NCI-H1436 (cell line): ENCODE measurements around the gene ZNF593.

Experiments
- DNase-seq: peaks from one replicate; lab custom pipeline; 2025; lab: John Stamatoyannopoulos, UW

Gene ZNF593

DNA sequence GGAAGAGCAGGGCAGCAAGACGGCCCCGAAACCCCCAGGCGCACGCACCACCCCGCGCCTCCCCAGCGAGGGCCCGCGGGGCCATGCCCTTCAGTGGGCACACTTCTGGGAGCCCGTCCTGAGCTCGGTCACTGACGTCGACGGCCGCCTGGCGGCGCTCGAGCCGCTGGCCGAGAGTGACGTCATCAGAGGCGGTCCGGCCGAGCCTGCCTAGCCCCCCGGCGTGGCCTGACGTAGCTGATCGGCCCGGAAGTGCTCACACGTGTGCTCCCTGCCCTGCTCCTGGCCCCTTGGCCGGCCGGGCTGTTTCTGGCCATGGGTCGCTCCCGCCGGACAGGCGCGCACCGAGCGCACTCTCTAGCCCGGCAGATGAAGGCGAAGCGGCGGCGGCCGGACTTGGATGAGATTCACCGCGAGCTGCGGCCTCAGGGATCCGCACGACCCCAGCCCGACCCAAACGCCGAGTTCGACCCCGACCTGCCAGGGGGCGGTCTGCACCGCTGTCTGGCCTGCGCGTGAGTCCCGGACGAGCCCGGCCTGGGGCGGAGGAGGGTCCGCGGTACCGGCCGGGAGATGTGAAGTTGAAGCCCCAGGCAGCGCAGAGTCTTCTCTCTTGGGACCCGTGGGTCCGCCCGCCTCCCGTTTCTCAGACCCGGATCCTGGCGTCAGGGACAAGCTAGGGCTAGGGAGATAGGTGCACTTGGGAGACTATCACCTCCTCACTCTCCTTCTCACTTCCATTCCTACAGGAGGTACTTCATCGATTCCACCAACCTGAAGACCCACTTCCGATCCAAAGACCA is at the start of gene ZNF593:
TSS of gene ZNF593 (plus strand) at position 240 of the 803 bp plus-strand sequence. CDS start at position 316, 76 bp downstream.
- DNase-seq, result peak; percentile 84

DNA sequence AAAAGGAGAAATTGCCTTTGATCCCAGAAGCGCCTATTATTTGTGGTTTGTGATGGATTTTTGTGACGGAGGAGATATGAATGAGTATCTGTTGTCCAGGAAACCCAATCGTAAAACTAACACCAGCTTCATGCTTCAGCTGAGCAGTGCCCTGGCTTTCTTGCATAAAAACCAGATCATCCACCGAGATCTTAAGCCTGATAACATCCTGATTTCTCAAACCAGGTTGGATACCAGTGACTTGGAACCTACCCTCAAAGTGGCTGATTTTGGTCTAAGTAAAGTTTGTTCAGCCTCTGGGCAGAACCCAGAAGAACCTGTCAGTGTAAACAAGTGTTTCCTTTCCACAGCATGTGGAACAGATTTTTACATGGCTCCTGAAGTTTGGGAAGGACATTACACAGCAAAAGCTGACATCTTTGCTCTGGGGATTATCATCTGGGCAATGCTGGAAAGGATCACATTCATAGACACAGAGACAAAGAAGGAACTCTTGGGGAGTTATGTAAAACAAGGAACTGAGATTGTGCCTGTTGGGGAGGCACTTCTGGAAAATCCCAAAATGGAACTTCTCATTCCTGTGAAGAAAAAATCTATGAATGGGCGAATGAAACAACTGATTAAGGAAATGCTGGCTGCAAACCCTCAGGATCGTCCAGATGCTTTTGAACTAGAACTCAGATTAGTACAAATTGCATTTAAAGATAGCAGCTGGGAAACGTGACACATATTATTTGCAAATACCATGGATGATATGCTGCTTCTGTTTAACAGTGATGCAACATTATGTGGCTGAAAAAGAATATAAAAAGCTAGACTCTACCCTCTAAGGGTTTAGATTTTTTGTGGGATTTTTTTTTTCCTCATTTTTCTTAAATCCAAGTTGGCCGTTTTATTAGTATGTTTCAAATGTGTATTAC is 47.6 kb upstream of the ZNF593 start:
- no peak for DNase-seq

DNA sequence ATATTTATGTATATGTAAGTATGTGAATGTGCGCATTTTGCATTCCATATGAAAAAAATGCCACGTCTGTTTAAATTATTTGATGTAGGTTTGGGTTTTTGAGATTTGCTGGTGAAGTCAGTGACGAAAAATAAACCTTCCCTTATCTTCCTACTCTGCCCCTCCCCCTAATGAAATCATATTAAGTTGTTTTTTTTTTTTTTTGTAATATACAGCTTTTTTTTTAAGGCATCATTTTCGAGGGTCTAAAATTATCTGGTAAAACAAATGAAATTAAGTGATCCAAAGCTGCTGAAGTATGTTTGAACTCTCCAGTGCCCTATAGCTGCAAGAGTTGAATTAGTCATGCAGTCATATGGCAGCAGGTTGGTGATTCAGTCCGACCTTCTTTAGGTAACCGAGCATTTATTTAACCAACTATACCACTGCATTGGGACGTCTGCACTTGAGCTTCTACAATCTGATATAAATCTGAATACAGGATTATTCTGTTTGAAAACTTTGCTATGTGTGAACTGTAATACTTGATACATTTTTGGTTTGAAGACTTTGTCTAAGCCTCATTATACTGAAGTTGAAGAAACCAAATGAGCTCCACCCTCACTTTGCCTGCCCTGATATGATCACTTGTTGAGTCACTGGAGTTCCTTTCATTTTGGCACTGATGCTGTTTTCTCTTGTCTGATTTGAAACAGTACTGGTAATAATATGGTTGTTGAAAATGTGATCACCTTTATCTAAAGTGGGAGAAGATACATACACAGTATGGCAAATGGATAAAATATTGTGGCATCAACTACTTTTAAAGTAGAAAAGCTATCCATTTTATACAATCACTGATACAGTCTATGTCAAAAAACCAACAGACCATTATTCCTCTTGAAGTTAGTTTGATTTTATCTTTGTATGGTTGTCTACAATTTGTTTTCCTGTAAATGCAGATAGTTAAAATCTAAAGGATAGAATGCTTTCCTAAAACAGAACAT is 46.4 kb upstream of the ZNF593 start:
- DNase-seq, result no peak

DNA sequence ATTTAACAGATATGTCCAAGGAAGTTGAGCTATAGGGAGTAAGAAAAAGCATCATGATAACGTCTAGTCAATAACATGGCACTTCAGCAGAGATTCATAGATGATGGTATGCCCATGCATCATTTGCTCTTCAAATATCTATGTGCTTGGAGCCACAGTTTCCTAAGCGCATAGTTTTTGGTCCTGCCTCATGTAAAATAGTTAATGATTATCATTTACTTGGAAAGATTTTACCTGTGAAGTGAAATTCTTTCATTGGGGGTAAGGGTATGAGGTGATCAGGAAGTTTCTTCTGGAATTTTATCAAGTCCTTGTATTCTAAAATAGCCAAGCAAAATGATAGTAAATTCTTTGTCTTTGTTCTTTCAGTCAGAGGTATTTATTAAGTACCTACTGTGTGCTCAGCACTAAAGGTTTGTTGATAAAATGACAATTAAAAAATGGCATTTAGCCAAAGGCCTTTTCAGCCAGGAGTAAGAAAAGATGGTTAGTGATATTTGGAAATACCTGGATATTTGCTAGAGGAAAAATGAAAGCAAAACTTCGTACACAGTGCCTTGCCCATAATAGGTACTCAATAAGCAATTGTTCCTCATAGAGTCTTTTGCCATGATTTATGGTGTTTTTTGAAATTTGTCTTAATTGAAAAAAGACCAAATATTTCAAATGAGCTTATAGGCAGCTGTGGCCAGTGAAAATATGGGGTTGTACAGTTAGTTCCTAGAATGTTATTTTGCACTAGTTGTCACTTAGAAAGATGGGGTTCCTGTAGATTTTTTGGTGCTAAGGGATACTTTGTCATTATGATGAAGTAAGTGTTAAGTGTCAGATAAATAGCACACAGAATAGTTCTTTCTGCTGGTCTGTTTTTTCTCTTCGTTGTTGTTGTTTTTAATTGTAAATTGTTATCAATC is 45.0 kb upstream of the ZNF593 start:
- no peak for DNase-seq

DNA sequence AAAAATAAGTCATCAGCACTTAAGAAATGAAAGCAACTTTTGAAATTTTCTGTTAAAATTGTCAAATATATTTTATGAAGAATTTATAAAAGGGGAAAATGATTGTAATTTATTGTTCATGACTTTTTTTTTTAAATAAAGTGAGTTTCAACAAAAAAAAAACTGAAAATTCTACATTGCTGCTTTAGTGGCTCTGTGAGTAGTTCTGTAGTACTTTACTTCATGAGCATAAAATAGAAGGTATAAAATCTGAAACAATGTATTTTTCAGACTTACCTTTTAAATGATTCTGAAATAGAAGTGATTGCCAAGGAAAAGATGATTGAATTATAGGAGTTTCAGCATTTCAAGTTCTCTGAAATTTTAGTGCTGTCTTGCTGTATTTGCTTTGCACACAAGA is 44.3 kb upstream of the ZNF593 start:
- no peak for DNase-seq

DNA sequence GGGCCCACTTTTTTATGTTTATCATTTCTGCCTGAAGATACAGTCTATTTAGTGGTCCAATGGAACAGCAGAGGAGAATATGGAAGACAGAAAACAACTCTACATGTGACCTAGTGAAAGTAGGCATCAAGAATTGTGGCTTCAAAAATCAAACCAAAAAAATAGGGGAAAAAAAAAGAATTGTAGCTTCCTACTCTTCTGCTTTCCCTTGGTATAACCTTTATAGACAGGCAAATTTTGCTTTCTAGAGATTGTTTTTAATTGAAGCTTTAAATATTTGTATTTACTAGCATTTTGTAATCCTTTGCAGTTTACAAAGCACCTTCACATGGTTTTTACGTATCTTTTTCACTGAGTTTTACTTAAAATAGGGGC is 43.8 kb upstream of the ZNF593 start:
- DNase-seq, result no peak

DNA sequence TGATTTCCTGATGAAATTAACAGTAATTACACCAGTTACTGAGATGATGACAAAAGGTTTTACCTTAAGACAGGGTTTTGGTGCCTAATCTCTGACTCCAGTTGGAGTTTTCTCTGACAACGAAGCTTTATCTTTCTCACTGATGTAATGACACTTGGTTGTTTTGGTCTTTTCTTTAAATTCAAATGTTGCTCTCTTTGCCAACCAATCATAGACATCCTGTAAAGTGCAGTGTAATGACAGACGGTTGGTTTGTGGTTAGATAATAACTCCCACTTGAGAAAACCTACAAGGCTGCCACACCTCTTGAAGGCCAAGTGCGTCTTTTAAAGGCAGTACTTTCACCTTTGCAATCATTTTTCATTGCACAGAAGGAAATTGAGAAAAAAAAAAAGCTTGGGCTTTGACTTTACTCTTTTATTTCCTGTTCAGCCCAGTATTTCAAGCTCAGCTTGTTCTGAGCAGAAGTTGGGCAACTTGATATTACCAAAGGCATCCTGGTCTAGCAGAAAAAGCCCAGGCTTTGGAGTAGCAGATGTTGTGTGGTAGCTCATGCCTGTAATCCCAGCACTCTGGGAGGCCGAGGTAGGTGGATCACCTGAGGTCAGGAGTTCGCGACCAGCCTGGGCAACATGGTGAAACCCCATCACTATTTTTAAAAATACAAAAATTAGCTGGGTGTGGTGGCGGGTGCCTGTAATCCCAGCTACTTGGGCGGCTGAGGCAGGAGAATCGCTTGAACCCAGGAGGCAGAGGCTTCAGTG is 43.2 kb upstream of the ZNF593 start:
- DNase-seq, result peak; percentile 87

DNA sequence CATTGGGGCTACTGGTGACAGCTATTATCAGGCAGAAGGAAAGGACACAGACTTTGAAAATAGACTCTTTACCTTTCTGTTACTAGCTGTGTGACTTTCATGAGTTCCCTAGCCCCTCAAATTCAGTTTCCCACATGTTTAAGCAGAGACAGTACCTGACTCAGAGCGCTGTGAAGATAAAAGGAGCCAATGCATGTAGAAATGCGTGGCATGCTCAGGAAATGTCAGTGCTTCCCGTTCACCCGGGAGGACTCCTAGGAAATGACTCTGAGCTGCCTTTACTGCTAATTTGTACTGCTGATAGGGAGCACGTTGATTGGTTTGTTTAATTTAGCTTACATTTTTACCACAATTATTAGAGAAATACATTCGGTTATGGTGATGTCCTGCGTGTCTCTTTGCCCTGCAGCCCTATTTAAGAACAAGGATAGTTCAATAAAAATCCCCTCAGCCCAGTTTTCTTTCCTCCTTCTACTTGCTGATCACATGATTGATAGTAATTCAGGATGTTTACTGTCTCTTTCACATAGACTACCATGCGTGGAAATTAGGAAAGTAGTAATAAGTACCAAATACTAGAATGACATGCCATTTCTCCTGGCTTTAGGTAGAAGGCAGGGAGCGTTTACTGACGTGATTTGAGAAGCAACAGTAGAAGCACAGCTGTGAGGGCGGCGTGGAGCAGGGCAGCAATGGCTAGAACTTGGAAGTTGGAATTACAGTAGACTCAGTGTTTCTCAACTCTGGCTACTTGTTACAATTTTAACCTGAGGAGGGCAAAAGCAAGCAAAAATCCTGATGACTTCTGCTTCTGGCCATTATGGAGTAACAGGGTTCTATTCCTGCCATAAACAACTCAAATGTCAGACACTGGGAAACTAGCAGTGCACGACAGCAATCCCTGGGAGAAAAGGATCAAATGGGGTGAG is 42.2 kb upstream of the ZNF593 start:
- DNase-seq, result no peak

DNA sequence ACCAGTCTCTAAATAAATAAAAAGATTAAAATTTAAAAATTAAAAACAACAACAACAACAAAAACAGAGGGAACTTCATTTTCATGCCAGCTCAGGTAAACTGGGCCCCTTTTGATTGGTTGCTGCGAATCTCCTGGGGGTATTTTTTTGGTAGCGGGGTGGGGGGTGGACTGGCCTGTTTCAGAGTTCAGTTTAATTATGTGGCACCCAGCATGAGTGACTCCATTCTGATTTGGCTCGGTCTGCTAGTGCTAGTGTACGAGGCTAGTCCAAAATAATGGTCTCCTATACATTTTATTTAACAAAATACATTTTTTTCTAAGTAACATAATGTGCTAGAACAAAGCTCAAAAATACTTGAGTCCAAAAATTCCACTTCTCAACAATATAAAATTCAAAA is 39.9 kb upstream of the ZNF593 start:
- no peak for DNase-seq

DNA sequence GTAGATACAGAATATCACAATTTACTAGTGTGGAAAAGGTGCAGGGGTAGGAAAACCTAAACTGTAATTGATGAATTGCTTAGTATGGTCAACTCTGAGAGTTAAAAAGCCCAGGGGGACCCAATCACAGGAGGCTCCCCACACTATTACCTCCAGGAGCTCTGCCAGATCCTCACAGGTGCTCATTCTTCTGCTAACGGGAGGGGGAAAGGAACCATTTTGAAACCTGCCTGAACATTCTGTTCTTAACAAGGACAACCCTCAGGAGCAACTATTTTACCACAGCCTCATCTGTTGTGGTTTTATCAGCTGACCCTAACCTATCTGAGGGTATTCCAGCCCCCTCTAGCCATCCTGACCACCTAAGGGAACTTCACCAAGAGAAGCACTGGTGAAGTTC is 39.0 kb upstream of the ZNF593 start:
- no peak for DNase-seq

DNA sequence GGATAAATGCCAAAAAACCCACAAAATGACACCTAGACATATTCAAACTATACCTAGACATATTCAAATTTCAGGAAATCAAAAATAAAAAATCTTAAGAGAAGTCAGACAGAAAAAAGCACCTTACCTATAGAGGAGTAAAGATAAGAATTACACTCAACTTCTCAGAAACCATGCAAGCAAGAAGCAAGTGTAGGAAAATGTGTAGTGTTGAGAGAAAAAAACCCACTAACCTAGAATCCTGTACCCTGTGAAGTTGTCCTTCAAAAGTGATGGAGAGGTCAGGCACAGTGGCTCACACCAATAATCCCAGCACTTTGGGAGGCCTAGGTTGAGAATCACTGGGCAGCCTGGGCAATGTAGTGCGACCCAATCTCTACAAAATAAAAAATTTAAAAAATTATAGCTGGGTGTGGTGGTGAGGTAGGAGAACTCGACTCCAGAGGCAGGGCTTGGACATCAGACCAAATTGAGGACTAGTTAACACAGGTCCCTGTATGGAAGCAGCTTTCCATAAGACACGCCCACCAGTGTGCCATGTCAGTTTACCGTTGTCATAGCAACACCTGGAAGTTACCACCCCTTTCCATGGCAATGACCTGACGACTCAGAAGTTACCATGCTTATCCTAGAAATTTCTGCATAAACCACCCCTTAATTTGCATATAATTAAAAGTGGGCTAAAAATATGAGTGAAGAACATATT is 37.4 kb upstream of the ZNF593 start:
- DNase-seq, result no peak

DNA sequence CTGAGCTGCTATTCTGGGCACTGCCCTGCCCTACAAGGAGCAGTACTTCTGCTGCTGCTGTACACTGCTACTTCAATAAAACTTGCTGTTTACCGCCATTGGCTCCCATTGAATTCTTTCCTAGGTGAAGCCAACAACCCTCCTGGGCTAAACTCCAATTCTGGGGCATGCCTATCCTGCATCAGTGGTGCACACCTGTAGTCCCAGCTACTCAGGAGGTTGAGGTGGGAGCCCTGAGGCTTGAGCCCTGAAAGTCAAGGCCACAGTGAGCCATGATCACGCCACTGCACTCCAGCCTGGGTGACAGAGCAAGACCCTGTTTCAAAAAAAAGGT is 36.9 kb upstream of the ZNF593 start:
- DNase-seq, result no peak

DNA sequence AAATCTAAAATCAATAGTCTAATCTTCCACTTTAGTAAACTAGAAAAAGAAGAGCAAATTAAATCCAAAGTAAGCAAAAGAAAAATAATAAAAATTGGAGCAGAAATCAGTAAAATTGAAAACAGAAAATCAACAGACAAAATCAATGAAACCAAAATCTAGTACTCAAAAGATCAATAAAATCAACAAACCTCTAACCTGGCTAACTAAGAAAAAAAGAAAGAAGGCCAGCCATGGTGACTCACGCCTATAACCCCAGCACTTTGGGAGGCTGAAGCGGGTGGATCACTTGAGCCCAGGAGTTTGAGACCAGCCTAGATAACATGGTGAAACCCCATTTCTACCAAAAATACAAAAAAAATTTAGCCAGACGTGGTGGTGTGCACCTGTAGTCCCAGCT is 35.2 kb upstream of the ZNF593 start:
- DNase-seq, result no peak

DNA sequence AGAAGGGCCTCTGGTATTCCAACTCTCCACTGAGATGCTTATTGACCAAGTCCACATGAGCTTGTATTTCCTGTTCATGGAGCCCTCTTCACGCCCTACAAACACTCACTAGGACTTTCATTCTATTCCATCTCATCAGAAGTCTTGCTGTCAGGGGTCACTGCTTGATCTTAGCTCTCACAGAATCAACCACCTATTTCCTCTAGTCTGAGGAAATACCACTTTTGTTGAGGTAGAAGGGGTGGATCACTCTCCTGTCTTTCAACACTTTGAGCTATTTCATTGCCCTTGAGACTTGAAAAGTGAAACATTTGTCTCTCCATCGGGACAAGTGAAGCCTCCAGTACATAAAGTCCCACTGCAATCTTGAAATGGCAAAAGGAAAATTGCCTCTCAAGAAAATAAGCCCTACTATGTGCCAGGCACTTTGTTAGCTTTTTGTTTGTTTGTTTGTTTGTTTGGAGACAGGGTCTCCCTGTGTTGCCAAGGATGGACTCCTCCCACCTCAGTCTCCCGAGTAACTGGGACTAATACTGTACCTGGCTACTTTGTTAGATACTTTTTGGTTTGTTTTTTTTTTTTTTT is 30.6 kb upstream of the ZNF593 start:
- no peak for DNase-seq

DNA sequence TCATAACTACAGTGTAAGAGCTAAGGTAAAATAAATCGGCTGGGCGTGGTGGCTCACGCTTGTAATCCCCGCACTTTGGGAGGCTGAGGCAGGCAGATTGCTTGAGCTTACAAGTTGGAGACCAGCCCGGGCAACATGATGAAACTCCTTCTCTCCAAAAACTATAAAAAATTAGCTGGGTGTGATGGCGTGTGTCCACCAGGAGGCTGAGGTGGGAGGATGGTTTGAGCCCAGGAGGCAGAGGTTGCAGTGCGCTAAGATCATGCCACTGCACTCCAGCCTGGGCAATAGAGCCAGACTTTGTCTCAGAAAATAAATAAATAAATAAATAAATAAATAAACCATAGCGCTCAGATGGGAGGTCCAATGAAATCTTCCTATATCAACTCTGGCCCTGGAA is 27.5 kb upstream of the ZNF593 start:
- no peak for DNase-seq

DNA sequence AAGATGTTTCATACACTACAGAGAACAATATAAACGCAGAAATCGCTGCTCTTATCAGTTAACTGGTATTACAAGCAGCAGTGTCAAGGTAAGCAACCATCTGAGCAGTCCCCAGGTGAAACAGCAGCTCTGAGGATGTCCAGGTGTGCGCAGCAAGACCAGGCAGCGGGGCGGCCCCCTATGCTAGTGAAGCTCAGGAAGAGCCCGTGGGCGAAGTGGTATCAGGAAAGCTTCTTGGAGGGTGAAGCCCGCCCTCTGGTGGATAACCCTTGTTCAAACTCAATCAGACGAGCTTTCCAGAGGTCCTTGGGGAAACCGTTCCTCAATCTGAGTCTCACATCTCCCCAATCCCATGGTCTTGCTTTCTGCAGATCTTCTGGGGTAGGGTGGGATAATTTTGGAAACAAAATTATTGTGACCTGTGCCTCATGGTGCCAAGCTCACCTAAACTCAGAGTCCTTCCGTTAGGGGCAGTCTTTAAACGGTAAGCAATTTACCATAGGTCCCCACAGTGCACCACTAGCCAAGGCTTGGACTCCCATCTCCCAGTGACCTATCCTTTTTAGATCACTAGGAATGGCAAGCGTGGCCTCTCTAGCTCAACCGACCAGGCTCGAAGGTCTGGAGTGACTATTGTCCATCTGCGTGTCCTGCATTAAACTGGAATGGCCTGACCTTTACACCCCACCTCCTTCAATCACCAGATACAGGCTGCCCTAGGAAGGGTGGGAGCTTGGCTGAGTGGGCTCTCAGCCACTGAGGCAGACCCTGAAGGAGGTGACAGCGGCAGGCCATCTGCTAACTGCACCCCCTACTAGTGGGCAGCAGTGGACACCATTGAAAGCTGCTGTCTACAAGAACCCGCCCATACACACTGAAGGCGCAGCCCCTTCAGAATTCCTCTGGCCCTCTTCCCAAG is 24.4 kb upstream of the ZNF593 start:
- DNase-seq, result peak; percentile 85

DNA sequence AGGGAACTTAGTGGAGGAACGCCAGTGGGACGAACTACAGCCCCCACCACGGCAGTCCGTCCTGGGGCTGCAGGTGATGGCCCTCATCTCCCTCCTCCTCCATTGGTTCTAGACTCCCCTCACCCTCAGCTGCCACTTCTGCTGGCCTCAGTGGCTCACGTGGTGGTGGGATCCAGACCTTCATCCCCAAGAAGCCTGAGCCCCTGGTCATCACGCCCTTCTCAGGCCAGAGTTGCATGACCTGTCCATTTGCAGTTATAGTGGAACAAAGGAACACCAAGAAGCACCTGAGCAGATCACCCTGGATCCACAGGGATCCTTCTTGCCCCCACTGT is 23.8 kb upstream of the ZNF593 start:
- DNase-seq, result no peak
